HEK293 (cell line): ENCODE results near the gene PIGL.

Experiments
- BCL11A ChIP-seq: fragments of 450-650 bp; formaldehyde crosslinking; IDR thresholded peaks from 2 replicates; pipeline ENCODE4 v1.5.1; 2016; ENCODE audit warnings: low read depth, missing biosample characterization, missing genetic modification characterization
- CTCF ChIP-seq: fragments of 450-650 bp; formaldehyde crosslinking; IDR thresholded peaks from 2 replicates; pipeline ENCODE4 v1.5.1; 2016; ENCODE audit warnings: missing biosample characterization, missing genetic modification characterization
- HOXA7 ChIP-seq: sonication (generic); formaldehyde crosslinking; IDR thresholded peaks from 2 replicates; pipeline ENCODE4 v1.8.1; 2022; ENCODE audit warnings: missing genetic modification reagents, borderline replicate concordance
- KLF16 ChIP-seq: fragments of 450-650 bp; formaldehyde crosslinking; IDR thresholded peaks from 2 replicates; pipeline ENCODE4 v1.5.1; 2017; ENCODE audit warnings: missing biosample characterization, missing genetic modification characterization
- SP2 ChIP-seq: fragments of 450-650 bp; formaldehyde crosslinking; IDR thresholded peaks from 2 replicates; pipeline ENCODE4 v1.5.1; 2016; ENCODE audit warnings: missing biosample characterization, missing genetic modification characterization
- ZBTB11 ChIP-seq: fragments of 450-650 bp; formaldehyde crosslinking; conservative IDR thresholded peaks from 2 replicates; pipeline ENCODE4 v1.5.1; 2016; ENCODE audit warnings: low read depth, missing biosample characterization, missing genetic modification characterization
- ZBTB6 ChIP-seq: fragments of 450-650 bp; formaldehyde crosslinking; IDR thresholded peaks from 2 replicates; pipeline ENCODE4 v1.5.1; 2017; ENCODE audit warnings: missing biosample characterization, missing genetic modification characterization
- ZNF239 ChIP-seq: fragments of 450-650 bp; formaldehyde crosslinking; IDR thresholded peaks from 2 replicates; pipeline ENCODE4 v1.5.1; 2016; ENCODE audit warnings: missing biosample characterization, missing genetic modification characterization
- ZNF398 ChIP-seq: fragments of 450-650 bp; formaldehyde crosslinking; IDR thresholded peaks from 2 replicates; pipeline ENCODE4 v1.5.1; 2017; ENCODE audit warnings: missing biosample characterization, missing genetic modification characterization
- ZNF624 ChIP-seq: fragments of 450-650 bp; formaldehyde crosslinking; IDR thresholded peaks from 2 replicates; pipeline ENCODE4 v1.5.1; 2017; ENCODE audit warnings: missing biosample characterization, missing genetic modification characterization
- ZNF768 ChIP-seq: fragments of 450-650 bp; formaldehyde crosslinking; IDR thresholded peaks from 2 replicates; pipeline ENCODE4 v1.5.1; 2018; ENCODE audit warnings: missing biosample characterization, mild to moderate bottlenecking, missing genetic modification characterization
- ZNF776 ChIP-seq: fragments of 450-650 bp; formaldehyde crosslinking; IDR thresholded peaks from 2 replicates; pipeline ENCODE4 v1.5.0; 2017; ENCODE audit warnings: missing biosample characterization, missing genetic modification characterization, borderline replicate concordance

- TF ChIP-seq ZNF624 (tag by site-specific recombination) (no peak), CTCF (tag by site-specific recombination) (no peak), ZBTB11 (tag by site-specific recombination) (no peak), ZNF776 (tag by site-specific recombination) (no peak), HOXA7 (CRISPR knock-in tag) (no peak), ZNF239 (no peak), ZNF398 (tag by site-specific recombination) (no peak), BCL11A (no peak), SP2 (tag by site-specific recombination) (no peak), ZNF768 (tag by site-specific recombination) (no peak), KLF16 (no peak), ZBTB6 (tag by site-specific recombination) (no peak)
Measured at GRCh38 chr17:16258901-16259300, 41.9 kb downstream of the PIGL start.
